Nasal cavity respiratory epithelium epithelial cell of viscerocranial mucosa (primary cell): ENCODE data around the gene PIMREG. TPM values are rescaled to one million over a fixed set of nuclear protein-coding genes. Genes with fewer than 3 reads are reported as not detected.

Source experiments
- total RNA-seq: library from RNA; depleted of rRNA; stranded (reverse); fragments of >200 nt; gene quantifications from 2 replicates; pipeline ENCODE4 v1.2.3, GENCODE V29; 2014

Gene PIMREG, protein sequence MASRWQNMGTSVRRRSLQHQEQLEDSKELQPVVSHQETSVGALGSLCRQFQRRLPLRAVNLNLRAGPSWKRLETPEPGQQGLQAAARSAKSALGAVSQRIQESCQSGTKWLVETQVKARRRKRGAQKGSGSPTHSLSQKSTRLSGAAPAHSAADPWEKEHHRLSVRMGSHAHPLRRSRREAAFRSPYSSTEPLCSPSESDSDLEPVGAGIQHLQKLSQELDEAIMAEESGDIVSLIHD
- total RNA-seq, result 0.21 and 0.34 TPM in 2 replicates

DNA sequence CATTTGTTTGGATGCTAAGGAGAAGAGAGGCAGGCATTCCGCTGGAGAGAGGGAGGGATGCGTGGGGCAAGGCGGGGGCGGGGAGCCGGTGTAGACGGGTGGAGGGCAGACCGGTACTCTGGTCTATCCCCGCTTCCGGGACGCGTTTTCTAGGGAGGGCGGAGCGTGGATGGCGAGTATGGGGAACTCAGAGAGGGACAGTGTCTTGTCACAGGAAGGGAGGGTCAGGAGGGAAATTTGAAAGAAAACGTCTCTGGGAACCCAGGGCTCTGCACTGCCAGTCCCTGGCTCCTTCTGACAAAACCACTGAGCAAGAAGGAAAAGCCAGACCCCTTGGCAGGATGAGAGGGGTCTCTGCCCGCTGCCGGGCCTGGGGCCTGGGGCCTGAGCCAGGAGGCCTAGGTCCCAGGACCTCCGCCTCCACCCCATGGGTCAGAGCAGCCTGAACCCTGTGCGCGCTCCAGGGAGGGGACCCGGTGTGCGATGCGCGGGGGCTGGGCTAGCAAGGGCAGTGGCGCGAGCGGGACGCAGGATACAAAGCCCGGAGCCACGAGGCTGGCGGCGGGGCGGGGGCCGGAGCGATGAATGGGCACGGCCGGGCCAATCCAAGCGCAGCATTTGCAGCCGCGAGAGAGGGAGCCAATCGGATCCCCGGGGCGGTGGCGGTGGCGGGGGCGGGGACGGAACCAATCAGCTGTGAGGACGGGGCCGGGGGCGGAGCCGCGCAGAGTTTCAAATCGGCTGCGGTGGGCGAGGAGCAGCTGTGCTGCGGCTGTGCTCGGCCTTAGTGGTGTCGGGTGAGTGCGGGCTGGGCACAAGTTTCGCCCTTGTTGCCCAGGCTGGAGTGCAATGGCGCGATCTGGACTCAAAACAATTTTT, at the start of gene PIMREG:
Gene PIMREG, plus strand, starts transcription at position 764 of the 879 bp plus-strand sequence. CDS start 656 bp downstream, outside the sequence.

GRCh38 chr17:6435051-6435450, 9.2 kb upstream of the PIMREG start, which contains the start of gene AIPL1:
AIPL1 (minus strand) TSS chr17:6435121; CDS start chr17:6435104, 17 bp downstream.

Other genes with a start within 250 kb of the PIMREG start
- gene AIPL1, start 9.3 kb upstream of the PIMREG start, total RNA-seq, result not detected in 2 replicates
- gene PITPNM3, start 112.1 kb downstream of the PIMREG start, total RNA-seq, result 28.4 and 59.1 TPM in 2 replicates
- gene KIAA0753, start 196.3 kb downstream of the PIMREG start, total RNA-seq, result 9.2 and 18.8 TPM in 2 replicates
- 159 and 171 TPM in 2 replicates for gene TXNDC17, start 196.6 kb downstream of the PIMREG start, total RNA-seq
- 9.0 and 16.1 TPM in 2 replicates for gene MED31, start 207.2 kb downstream of the PIMREG start, total RNA-seq
- gene C17orf100, start 207.3 kb downstream of the PIMREG start, total RNA-seq, result 0.34 and 0.64 TPM in 2 replicates